Activated T-cell treated with anti-CD3 and anti-CD28 coated beads, Interleukin-2, amount 50 U/mL, for 24 hours (primary cell): ENCODE results near the gene TNPO3.

Source experiments
- DNase-seq: peaks from one replicate; pipeline ENCODE4 v3.0.0-alpha.2; 2020
- H3K27ac Mint-ChIP-seq: 2 replicates; pipeline ENCODE4 v1.8.0; 2020; ENCODE audit warnings: mild to moderate bottlenecking, mixed read lengths
- H3K27me3 Mint-ChIP-seq: 2 replicates; pipeline ENCODE4 v1.8.0; 2020; ENCODE audit warnings: mixed read lengths
- H3K36me3 Mint-ChIP-seq: 2 replicates; pipeline ENCODE4 v1.8.0; 2020; ENCODE audit warnings: low read depth, mixed read lengths
- H3K4me1 Mint-ChIP-seq: 2 replicates; pipeline ENCODE4 v1.8.0; 2020; ENCODE audit warnings: low read depth, mixed read lengths
- H3K4me3 Mint-ChIP-seq: 2 replicates; pipeline ENCODE4 v1.8.0; 2020; ENCODE audit warnings: mild to moderate bottlenecking, moderate library complexity, mixed read lengths
- H3K9me3 Mint-ChIP-seq: 2 replicates; pipeline ENCODE4 v1.8.0; 2020; ENCODE audit warnings: mixed read lengths

Gene TNPO3

DNA sequence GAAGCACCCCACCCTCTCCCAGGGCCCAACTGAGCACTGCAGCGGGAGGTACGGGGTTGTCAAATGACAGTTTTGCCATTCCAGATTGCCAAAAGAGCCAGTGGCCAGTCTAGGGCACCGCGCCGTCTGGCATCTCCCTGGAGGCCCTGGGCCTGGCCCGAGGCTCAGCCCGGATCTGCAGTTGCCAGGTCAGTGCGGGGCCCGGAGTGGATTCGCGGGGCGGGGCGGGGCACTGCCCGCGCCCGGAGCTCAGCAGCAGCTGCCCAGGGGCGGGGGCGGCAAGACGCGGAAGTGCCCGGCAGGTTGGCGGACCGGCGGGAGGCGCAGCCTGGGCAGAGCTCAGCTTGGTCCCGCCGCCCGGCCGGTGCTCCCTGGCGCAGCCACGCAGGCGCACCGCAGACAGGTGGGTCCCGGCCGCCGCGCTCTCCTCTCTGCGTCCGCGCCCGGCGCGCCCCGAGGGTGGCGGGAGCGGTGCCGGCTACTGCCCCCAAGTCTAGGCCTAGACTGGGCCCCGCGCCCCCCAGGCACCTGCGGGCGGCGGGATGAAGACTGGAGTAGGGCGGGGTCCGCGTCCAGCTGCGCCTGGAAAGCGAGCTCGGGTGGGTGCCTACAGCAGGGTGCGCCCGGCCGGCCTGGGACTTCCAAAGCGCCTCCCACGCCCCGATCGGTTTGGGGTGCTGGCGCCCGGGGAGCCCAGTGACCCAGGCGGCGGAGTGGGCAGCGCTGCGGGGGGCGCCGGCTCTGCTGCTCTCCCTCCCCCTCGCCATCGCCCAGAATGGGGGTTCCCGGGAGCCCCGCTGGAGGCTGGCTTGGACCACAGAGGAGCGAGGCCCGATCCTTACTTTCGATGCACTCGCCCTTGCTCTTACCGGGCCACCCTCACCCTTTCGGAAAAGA lies 117.0 kb downstream of the TNPO3 start, which contains the start of gene IRF5:
Gene IRF5, plus strand, starts transcription at position 281 of the 897 bp plus-strand sequence. CDS start 4,155 bp downstream, outside the sequence.
- H3K4me3 Mint-ChIP-seq, result peak within 1 kb of the TSS; percentile 83
- no peaks in the 10 kb centered on the region for H3K9me3 Mint-ChIP-seq
- no peaks in the 10 kb centered on the region for H3K36me3 Mint-ChIP-seq
- DNase-seq, result peak; percentile 59
- peaks cover 40% of the 10 kb centered on the region for H3K4me1 Mint-ChIP-seq
- peak within 1 kb of the TSS; percentile 81 for H3K27ac Mint-ChIP-seq
- H3K27me3 Mint-ChIP-seq, result peaks cover 42% of the 10 kb centered on the region

DNA sequence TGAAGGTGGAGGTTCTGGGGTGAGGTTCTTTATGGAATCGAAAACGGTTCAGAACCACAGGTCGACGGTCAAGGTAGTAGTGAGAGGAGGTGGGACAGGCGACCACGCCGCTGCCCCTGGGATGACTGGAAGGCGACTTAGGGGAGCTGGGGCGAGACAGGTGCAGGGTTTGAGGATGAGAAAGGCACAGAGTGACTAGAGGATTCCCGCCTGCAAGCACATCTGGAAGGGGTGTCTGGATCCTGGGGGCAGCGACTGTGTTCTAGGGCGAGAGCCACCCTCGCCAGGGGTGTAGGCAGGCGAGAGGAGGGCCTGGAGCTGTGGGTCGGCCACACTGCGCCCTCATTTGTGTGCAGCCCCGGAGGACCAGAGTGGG lies 117.7 kb downstream of the TNPO3 start:
- peaks cover 42% of the 10 kb centered on the region for H3K27me3 Mint-ChIP-seq
- no peaks in the 10 kb centered on the region for H3K9me3 Mint-ChIP-seq

DNA sequence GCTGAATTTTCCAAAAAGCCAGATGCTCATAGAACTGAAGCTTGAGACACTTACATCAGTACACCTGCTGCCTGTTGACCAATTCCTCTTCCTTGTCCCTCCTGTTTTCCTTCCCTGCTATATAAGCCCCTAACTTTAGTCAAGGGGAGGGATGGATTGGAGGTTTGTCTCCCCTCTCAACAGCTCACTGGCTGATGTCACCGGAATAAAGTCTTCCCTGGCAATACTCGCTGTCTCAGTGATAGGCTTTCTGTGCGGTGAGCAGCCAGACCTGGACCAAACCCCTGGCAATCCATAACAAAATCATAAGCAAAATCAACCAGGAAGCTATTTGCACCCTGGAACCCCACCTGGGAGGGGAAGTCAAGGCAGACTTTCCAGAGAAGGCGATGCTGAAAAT lies 118.1 kb downstream of the TNPO3 start:
- H3K4me1 Mint-ChIP-seq, result peaks cover 45% of the 10 kb centered on the region
- H3K9me3 Mint-ChIP-seq, result no peaks in the 10 kb centered on the region
- H3K36me3 Mint-ChIP-seq, result no peaks in the 10 kb centered on the region
- H3K4me3 Mint-ChIP-seq, result peak overlapping the region; percentile 62
- no peak overlapping the region for H3K27ac Mint-ChIP-seq
- peaks cover 42% of the 10 kb centered on the region for H3K27me3 Mint-ChIP-seq
- DNase-seq, result no peak

More for the DNA sequence above, 117.7 kb downstream of the TNPO3 start:
- DNase-seq, result no peak
- no peak overlapping the region for H3K27ac Mint-ChIP-seq
- H3K4me3 Mint-ChIP-seq, result peak overlapping the region; percentile 62
- H3K36me3 Mint-ChIP-seq, result no peaks in the 10 kb centered on the region
- H3K4me1 Mint-ChIP-seq, result peaks cover 45% of the 10 kb centered on the region

DNA sequence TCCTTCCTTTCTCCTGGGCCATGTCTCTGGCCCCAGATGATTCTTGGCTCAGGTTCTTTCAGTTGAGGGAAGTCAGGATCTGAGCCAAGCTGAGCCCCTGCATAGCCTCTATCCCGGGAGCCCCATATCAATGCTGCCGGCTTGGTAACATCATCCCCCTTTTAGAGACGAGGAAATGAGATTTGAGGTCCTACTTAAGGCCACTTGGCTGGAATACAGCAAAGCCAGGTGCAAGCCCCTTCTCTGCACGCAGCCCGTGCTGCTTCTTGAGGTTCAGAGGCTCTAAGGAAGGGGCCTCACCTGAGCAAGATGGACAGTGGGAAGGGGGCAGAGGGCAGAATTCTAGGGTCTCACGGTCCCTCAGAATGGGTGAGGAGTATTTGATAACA lies 119.6 kb downstream of the TNPO3 start:
- peaks cover 34% of the 10 kb centered on the region for H3K4me1 Mint-ChIP-seq
- no peak for DNase-seq
- H3K4me3 Mint-ChIP-seq, result no peak overlapping the region
- H3K27ac Mint-ChIP-seq, result no peak overlapping the region
- peaks cover 30% of the 10 kb centered on the region for H3K27me3 Mint-ChIP-seq
- no peaks in the 10 kb centered on the region for H3K9me3 Mint-ChIP-seq
- no peaks in the 10 kb centered on the region for H3K36me3 Mint-ChIP-seq

DNA sequence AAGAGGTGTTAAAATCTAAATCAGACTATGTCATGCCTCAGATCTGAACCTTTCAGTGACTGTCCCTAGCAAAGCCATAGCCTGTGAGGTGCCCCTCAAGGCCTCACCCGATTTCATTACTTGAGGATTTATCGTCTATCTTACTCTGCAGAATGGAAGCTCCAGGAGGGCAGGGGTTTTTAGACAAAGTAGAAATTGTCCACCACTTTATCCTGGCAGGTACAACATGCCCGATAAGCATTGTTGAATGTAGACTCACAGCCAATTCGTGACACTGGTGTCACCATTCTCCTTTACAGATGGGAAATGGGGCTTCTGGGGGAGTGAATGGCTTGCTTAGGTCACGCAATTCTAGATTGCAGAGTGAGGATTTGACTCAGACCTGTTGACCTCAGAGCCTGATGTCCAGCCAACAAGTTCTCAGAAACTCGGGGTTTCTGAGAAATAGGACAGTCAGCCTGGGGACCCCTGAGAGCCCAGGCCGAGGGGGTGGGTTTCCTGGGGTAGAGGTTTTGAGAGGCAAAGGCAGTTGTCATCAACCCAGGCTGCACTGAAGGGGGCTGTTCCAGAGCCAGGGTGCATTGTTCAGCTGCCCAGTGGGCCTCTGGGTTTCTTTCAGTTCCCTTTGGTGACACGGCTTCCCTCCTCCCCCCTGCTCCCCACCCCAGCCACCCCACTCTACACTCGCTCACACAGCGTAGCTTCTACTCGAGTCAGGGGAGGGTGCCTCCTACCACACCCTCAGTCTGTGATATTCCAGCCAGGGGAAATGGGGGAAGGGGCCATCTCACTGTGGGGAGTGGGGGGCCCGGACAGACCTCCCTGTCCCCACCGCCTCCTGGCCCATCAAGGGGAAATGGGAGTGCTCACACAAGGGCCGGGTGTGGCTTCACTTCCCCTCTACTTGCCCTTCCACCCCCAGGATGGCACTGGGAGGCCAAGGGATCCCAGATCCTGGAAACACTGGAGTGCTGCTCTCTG lies 120.3 kb downstream of the TNPO3 start:
- Mint-ChIP-seq H3K9me3 (no peaks in the 10 kb centered on the region), H3K4me1 (peaks cover 28% of the 10 kb centered on the region), H3K27ac (no peak overlapping the region), H3K4me3 (no peak overlapping the region), H3K27me3 (peaks cover 23% of the 10 kb centered on the region), H3K36me3 (no peaks in the 10 kb centered on the region)
- DNase-seq, result no peak

DNA sequence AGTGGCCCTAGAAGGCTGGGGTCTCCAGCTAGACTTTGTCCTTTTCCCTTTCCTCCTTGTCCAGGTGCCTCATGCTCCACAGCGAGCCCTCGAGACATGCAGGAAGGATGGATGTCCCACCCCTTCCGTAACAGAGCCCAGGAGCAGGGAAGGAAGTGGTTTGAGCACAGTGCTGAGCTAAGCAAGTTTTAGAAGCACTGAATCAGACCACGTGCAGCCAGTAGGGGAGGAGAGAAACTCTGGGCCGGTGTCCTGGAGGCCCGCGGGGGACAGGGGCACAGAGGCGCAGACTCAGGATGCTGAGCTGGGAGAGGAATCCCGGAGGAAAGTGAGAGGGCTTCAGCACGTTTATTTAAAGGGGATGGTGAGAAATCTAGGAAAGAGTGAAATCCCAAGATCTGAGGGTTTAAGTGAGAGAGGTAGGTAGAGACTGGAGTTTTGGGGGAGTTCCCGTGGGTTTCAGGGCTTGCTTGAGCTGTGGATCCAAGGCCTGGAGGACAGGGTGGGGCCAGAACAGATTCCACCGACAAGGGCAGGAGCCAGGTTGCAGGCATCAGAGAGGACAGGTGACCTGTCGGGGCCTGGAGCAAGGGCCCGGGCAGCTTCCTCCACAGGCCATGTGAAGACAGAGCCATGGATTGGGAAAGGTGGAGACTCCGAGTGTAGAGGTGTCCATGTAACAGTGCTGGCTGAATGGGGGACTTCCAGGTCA lies 121.6 kb downstream of the TNPO3 start:
- DNase-seq, result peak; percentile 68
- peaks cover 25% of the 10 kb centered on the region for H3K4me1 Mint-ChIP-seq

DNA sequence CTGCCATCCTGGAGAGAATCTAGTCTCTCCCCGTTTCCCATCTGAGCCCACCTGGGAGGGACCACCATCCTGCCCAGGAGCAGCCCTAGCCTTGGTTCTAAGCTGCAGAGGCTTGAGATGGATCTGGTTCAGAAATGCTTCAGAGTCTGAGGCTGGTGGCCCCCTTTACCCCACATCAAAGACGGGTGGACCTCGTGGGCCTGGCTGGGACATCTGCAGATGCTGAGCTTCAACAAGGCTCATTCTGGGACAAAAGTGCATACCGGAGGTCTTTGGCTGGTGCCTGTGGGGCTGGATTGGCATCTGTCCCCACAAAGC lies 122.1 kb downstream of the TNPO3 start:
- Mint-ChIP-seq H3K4me3 (no peak overlapping the region), H3K27me3 (peaks cover 14% of the 10 kb centered on the region), H3K27ac (no peak overlapping the region), H3K36me3 (no peaks in the 10 kb centered on the region), H3K4me1 (peaks cover 23% of the 10 kb centered on the region), H3K9me3 (no peaks in the 10 kb centered on the region)
- DNase-seq, result no peak

More for the DNA sequence above, 121.6 kb downstream of the TNPO3 start:
- Mint-ChIP-seq H3K27me3 (peaks cover 15% of the 10 kb centered on the region), H3K27ac (peak overlapping the region; percentile 86), H3K36me3 (no peaks in the 10 kb centered on the region), H3K9me3 (no peaks in the 10 kb centered on the region), H3K4me3 (peak overlapping the region; percentile 49)

DNA sequence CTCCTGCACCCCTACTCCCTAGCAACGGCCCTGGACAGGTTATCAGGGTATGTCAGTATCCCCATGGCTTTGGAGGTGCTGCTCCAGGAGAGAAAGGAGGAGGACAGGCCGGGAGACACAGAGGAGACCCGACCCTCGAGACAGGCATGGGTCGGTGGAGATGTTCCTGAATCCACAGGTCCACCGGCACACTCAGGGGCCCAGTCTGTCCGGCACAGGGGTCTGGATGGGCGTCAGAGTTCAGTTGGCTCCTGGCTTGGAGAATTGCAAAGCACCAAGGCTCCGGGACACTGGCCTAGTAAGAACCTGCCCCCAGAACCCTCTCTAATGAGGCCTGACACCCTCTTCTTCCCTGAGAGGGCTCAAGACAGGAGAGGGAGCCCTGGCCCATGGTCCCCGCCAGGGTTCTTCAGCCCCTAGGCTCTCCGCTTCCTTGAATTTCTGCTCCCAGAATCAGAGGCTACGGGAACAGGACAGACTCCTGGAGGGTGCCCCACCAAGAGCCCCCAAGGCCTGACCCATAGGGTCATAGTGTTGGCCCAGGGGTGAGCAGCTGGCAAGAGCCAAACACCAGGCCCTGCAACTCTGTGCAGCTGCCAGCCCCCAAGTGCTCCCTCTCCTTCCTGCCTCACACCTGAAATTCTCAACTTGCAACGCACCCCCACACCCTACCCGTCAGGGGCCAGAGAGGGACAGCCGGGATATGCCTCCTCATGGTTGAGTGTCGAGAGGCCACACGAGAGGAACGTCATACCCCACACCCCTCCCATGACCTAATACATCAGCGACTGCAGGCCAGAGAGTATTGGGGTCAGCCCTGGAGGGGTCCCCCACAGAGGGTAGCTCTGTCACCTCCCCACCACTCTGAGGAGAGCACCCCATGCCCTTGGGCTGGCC lies 122.7 kb downstream of the TNPO3 start:
- Mint-ChIP-seq H3K9me3 (no peaks in the 10 kb centered on the region), H3K4me3 (no peak overlapping the region), H3K27ac (peak overlapping the region; percentile 8), H3K36me3 (no peaks in the 10 kb centered on the region), H3K27me3 (peaks cover 10% of the 10 kb centered on the region), H3K4me1 (peaks cover 19% of the 10 kb centered on the region)
- DNase-seq, result no peak

DNA sequence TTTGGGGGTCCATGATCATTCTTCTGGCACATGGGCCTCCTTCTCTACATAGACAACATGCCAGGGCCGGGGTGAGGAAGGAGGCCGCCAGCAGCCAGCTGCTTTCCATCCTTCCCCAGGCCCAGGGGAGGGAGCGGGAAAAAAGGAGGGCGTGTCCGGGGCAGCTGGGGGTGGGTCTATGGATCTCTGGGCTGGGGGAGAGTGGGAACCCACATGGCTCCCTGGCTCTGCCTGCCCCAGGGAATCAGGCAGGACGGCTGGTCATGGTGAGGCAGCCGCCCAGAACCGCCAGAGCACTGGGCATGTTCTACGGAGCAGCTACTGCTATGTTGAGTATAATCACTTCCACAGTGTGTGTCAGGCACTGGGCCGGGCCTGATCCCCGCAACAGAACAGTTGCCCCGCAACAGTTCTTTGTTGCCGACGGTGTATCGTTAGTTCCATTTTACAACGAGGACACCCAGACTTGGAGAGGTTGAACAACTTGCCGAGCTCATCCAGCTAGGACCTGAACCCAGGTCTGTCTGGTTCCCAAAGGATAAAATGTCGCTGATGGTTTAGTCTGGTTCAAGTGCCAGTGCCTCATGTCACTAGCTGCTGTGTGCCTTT lies 123.6 kb downstream of the TNPO3 start:
- H3K27ac Mint-ChIP-seq, result no peak overlapping the region
- peaks cover 2% of the 10 kb centered on the region for H3K27me3 Mint-ChIP-seq
- no peaks in the 10 kb centered on the region for H3K9me3 Mint-ChIP-seq
- H3K4me3 Mint-ChIP-seq, result no peak overlapping the region
- DNase-seq, result no peak
- peaks cover 16% of the 10 kb centered on the region for H3K4me1 Mint-ChIP-seq
- H3K36me3 Mint-ChIP-seq, result no peaks in the 10 kb centered on the region

DNA sequence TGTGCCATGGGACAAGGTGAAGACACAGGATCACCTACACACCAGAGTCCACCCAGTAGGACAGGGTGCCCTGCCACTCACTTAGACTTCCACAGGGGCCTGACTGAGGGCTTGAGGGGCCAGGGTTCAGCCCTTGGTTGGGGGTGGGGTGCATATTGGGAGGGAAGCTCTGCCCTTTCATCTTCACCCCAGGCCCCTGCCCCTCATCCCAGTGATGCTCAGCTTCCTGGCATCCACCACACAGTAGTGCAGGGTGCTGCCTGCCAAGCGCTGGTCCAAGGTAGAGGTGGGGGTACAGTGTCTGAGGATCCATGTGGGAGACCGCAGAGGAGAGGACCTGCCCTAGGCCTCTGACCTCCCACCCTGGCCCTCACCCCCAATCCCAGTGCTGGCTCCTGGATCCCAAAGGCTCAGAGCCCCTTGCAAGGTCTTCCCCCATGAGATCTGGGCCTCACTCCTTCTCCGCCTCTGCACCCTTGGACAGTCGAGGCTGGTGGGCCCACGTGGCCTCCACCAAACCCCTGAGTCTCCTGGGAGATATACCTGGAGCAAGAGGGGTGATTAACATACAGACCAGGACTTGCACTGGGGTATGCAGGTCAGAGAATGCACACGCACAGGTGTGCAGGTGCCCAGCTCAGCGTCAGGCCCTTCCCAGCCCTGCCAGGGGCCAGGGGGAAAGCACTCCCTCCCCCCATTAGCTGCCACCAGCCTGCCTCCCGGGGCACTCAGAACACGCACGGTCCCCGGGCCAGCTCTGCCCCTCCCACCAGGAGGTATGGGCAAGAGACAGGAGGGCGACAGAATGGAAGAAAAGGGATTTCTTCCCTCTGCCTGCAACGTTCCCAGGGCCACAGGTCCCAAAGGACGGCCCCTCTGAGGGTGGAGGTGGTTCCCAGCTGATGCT lies 125.8 kb downstream of the TNPO3 start:
- Mint-ChIP-seq H3K9me3 (no peaks in the 10 kb centered on the region), H3K4me3 (no peak overlapping the region), H3K4me1 (peaks cover 15% of the 10 kb centered on the region), H3K36me3 (no peaks in the 10 kb centered on the region), H3K27me3 (no peaks in the 10 kb centered on the region), H3K27ac (no peak overlapping the region)
- no peak for DNase-seq

DNA sequence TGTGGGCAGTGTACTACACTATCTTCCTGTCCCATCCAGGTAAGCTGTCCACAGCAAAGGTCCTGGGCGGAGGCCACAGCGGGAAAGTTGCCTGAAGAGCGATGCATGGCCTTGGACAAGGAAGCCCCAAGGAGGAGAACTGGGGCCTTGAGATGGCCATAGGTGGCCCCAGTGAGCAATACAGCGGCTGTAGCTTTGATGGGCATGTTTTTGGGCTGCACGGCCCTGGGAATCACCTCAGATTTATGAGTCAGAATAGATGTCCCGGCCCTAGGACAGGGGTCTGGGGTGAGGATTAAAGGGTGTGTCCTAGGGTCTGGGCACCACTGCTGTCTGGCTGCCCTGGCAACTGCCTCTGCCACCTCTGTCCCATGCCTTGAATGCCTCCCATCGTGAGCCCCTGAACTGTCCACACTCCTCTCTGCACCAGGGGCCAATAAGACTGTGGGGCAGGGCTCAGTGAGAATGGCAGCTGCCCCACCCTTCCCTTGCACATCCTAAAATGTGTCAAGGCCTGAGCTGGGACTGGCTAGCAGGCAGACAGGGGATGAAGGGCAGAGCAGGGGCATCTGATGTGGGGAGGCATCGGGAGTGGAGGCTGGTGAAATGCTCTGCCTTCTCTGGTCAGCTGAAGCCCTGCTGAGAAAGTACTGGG lies 126.6 kb downstream of the TNPO3 start:
- Mint-ChIP-seq H3K27ac (no peak overlapping the region), H3K36me3 (no peaks in the 10 kb centered on the region), H3K4me3 (no peak overlapping the region), H3K27me3 (no peaks in the 10 kb centered on the region), H3K9me3 (no peaks in the 10 kb centered on the region), H3K4me1 (peaks cover 9% of the 10 kb centered on the region)
- no peak for DNase-seq
